Measurements from ENCODE around the gene SNX19. TPM values are rescaled to one million over a fixed set of nuclear protein-coding genes. Genes with fewer than 3 reads are reported as not detected.

SNX19 gene
- total RNA-seq, 2 experiments from 2014 or later: 41.5 to 43.4 TPM

GRCh38 chr11:130876100-130876499 lies 40.2 kb downstream of the SNX19 start:
- Mint-ChIP-seq H3K9me3 (ENCODE audit: low read depth) (no peaks in the 10 kb centered on the region), H3K4me3 (no peak overlapping the region), H3K27me3 (no peaks in the 10 kb centered on the region), H3K36me3 (peaks cover 32% of the 10 kb centered on the region), H3K4me1 (no peaks in the 10 kb centered on the region), H3K27ac (no peak overlapping the region)
- ATAC-seq (no peak), DNase-seq (no peak)
- CTCF ChIA-PET: interaction anchor here (0.9 to 2.7 kb wide), 3 partner anchors 14 to 445 kb away, joined by 3 to 11 read pairs (median 4); no protein-coding TSS in a partner anchor

GRCh38 chr11:130874955-130875531 lies 41.2 kb downstream of the SNX19 start:
- ATAC-seq (no peak), DNase-seq (no peak)
- H3K4me1 Mint-ChIP-seq: no peaks in the 10 kb centered on the region
- CTCF ChIA-PET: interaction anchor here (0.9 kb wide), 1 partner anchor 13 kb away, joined by 3 read pairs; no protein-coding TSS in a partner anchor
- no peaks in the 10 kb centered on the region for H3K9me3 Mint-ChIP-seq (ENCODE audit: low read depth)
- no peak overlapping the region for H3K27ac Mint-ChIP-seq
- no peak overlapping the region for H3K4me3 Mint-ChIP-seq
- H3K27me3 Mint-ChIP-seq: no peaks in the 10 kb centered on the region
- peaks cover 32% of the 10 kb centered on the region for H3K36me3 Mint-ChIP-seq

- H3K4me1 Mint-ChIP-seq: no peaks in the 10 kb centered on the region
- H3K27me3 Mint-ChIP-seq: no peaks in the 10 kb centered on the region
- CTCF ChIA-PET: no interaction called here
- no peak overlapping the region for H3K27ac Mint-ChIP-seq
- no peaks in the 10 kb centered on the region for H3K9me3 Mint-ChIP-seq (ENCODE audit: low read depth)
- no peak for ATAC-seq
- peaks cover 31% of the 10 kb centered on the region for H3K36me3 Mint-ChIP-seq
- DNase-seq: no peak
- H3K4me3 Mint-ChIP-seq: no peak overlapping the region
Observed at GRCh38 chr11:130874396-130874795, 41.9 kb downstream of the SNX19 start.

- H3K36me3 Mint-ChIP-seq: peaks cover 26% of the 10 kb centered on the region
- ATAC-seq (no peak), DNase-seq (no peak)
- no peak overlapping the region for H3K27ac Mint-ChIP-seq
- no peak overlapping the region for H3K4me3 Mint-ChIP-seq
- no peaks in the 10 kb centered on the region for H3K4me1 Mint-ChIP-seq
- H3K27me3 Mint-ChIP-seq: no peaks in the 10 kb centered on the region
- CTCF ChIA-PET: no interaction called here
- no peaks in the 10 kb centered on the region for H3K9me3 Mint-ChIP-seq (ENCODE audit: low read depth)
Observed at GRCh38 chr11:130873761-130874160, 42.5 kb downstream of the SNX19 start.

GRCh38 chr11:130872981-130873380 lies 43.3 kb downstream of the SNX19 start:
- H3K4me3 Mint-ChIP-seq: no peak overlapping the region
- no peaks in the 10 kb centered on the region for H3K9me3 Mint-ChIP-seq (ENCODE audit: low read depth)
- no peak for DNase-seq
- peaks cover 20% of the 10 kb centered on the region for H3K36me3 Mint-ChIP-seq
- H3K27ac Mint-ChIP-seq: no peak overlapping the region
- CTCF ChIA-PET: interaction anchor here (3.7 kb wide), 1 partner anchor 10 kb away, joined by 26 read pairs; no protein-coding TSS in a partner anchor
- no peaks in the 10 kb centered on the region for H3K4me1 Mint-ChIP-seq
- no peak for ATAC-seq
- H3K27me3 Mint-ChIP-seq: no peaks in the 10 kb centered on the region

- DNase-seq (no peak), ATAC-seq (no peak)
- no peaks in the 10 kb centered on the region for H3K27me3 Mint-ChIP-seq
- peaks cover 18% of the 10 kb centered on the region for H3K36me3 Mint-ChIP-seq
- H3K27ac Mint-ChIP-seq: no peak overlapping the region
- CTCF ChIA-PET: interaction anchor here (3.7 kb wide), 1 partner anchor 10 kb away, joined by 26 read pairs; no protein-coding TSS in a partner anchor
- no peak overlapping the region for H3K4me3 Mint-ChIP-seq
- no peaks in the 10 kb centered on the region for H3K9me3 Mint-ChIP-seq (ENCODE audit: low read depth)
- no peaks in the 10 kb centered on the region for H3K4me1 Mint-ChIP-seq
Observed at GRCh38 chr11:130872513-130872912, 43.8 kb downstream of the SNX19 start.

- CTCF ChIA-PET: interaction anchor here (1.2 to 3.7 kb wide), 2 partner anchors 9 to 44 kb away, joined by 4 to 26 read pairs; partner anchors contain the start of gene SNX19
- H3K36me3 Mint-ChIP-seq: peaks cover 16% of the 10 kb centered on the region
- no peaks in the 10 kb centered on the region for H3K4me1 Mint-ChIP-seq
- ATAC-seq (no peak), DNase-seq (no peak)
- H3K27me3 Mint-ChIP-seq: no peaks in the 10 kb centered on the region
- H3K9me3 Mint-ChIP-seq (ENCODE audit: low read depth): no peaks in the 10 kb centered on the region
- H3K27ac Mint-ChIP-seq: no peak overlapping the region
- no peak overlapping the region for H3K4me3 Mint-ChIP-seq
Observed at GRCh38 chr11:130872102-130872501, 44.2 kb downstream of the SNX19 start.

GRCh38 chr11:130871616-130872015 lies 44.7 kb downstream of the SNX19 start:
- H3K4me3 Mint-ChIP-seq: no peak overlapping the region
- no peaks in the 10 kb centered on the region for H3K9me3 Mint-ChIP-seq (ENCODE audit: low read depth)
- no peaks in the 10 kb centered on the region for H3K4me1 Mint-ChIP-seq
- CTCF ChIA-PET: interaction anchor here (1.2 to 3.7 kb wide), 2 partner anchors 9 to 45 kb away, joined by 4 to 26 read pairs; partner anchors contain the start of gene SNX19
- DNase-seq (no peak), ATAC-seq (no peak)
- H3K27me3 Mint-ChIP-seq: no peaks in the 10 kb centered on the region
- peaks cover 15% of the 10 kb centered on the region for H3K36me3 Mint-ChIP-seq
- no peak overlapping the region for H3K27ac Mint-ChIP-seq

GRCh38 chr11:130868721-130869390 lies 47.4 kb downstream of the SNX19 start:
- CTCF ChIA-PET: interaction anchor here (2.2 to 2.9 kb wide), 2 partner anchors 25 to 434 kb away, joined by 9 to 12 read pairs; no protein-coding TSS in a partner anchor
- no peak for ATAC-seq
- Mint-ChIP-seq H3K27me3 (no peaks in the 10 kb centered on the region), H3K9me3 (ENCODE audit: low read depth) (no peaks in the 10 kb centered on the region), H3K4me1 (no peaks in the 10 kb centered on the region), H3K4me3 (no peak overlapping the region), H3K27ac (no peak overlapping the region), H3K36me3 (peaks cover 7% of the 10 kb centered on the region)
- DNase-seq: no peak

GRCh38 chr11:130868086-130868710 lies 48.1 kb downstream of the SNX19 start:
- Mint-ChIP-seq H3K27me3 (no peaks in the 10 kb centered on the region), H3K36me3 (peaks cover 5% of the 10 kb centered on the region), H3K4me1 (no peaks in the 10 kb centered on the region), H3K9me3 (ENCODE audit: low read depth) (no peaks in the 10 kb centered on the region), H3K27ac (no peak overlapping the region), H3K4me3 (no peak overlapping the region)
- ATAC-seq (no peak), DNase-seq (no peak)
- CTCF ChIA-PET: interaction anchor here (1.5 to 2.9 kb wide), 3 partner anchors 26 to 656 kb away, joined by 7 to 12 read pairs (median 9); no protein-coding TSS in a partner anchor

- H3K36me3 Mint-ChIP-seq: peaks cover 5% of the 10 kb centered on the region
Observed at GRCh38 chr11:130866831-130867230, 49.4 kb downstream of the SNX19 start.

GRCh38 chr11:130865774-130866114 lies 50.5 kb downstream of the SNX19 start:
- no peaks in the 10 kb centered on the region for H3K4me1 Mint-ChIP-seq
- no peak overlapping the region for H3K27ac Mint-ChIP-seq
- H3K4me3 Mint-ChIP-seq: no peak overlapping the region
- no peaks in the 10 kb centered on the region for H3K36me3 Mint-ChIP-seq
- CTCF ChIA-PET: interaction anchor here (1.9 to 2.3 kb wide), 3 partner anchors 428 to 434 kb away, joined by 4 to 9 read pairs (median 8); no protein-coding TSS in a partner anchor
- DNase-seq (no peak), ATAC-seq (no peak)
- no peaks in the 10 kb centered on the region for H3K9me3 Mint-ChIP-seq (ENCODE audit: low read depth)
- H3K27me3 Mint-ChIP-seq: no peaks in the 10 kb centered on the region

More at GRCh38 chr11:130866831-130867230, 49.4 kb downstream of the SNX19 start:
- H3K27me3 Mint-ChIP-seq: no peaks in the 10 kb centered on the region
- no peak for DNase-seq
- no peak for ATAC-seq
- H3K4me3 Mint-ChIP-seq: no peak overlapping the region
- no peaks in the 10 kb centered on the region for H3K9me3 Mint-ChIP-seq (ENCODE audit: low read depth)
- H3K4me1 Mint-ChIP-seq: no peaks in the 10 kb centered on the region
- CTCF ChIA-PET: interaction anchor here (1.5 to 2.9 kb wide), 5 partner anchors 27 to 654 kb away, joined by 4 to 12 read pairs (median 8); no protein-coding TSS in a partner anchor
- no peak overlapping the region for H3K27ac Mint-ChIP-seq

- no peak overlapping the region for H3K4me3 Mint-ChIP-seq
- no peak overlapping the region for H3K27ac Mint-ChIP-seq
- H3K36me3 Mint-ChIP-seq: no peaks in the 10 kb centered on the region
- H3K9me3 Mint-ChIP-seq (ENCODE audit: low read depth): no peaks in the 10 kb centered on the region
- no peak for DNase-seq
- no peak for ATAC-seq
- no peaks in the 10 kb centered on the region for H3K27me3 Mint-ChIP-seq
- CTCF ChIA-PET: interaction anchor here (1.9 to 2.3 kb wide), 3 partner anchors 427 to 434 kb away, joined by 4 to 9 read pairs (median 8); no protein-coding TSS in a partner anchor
- no peaks in the 10 kb centered on the region for H3K4me1 Mint-ChIP-seq
Observed at GRCh38 chr11:130865091-130865773, 51.0 kb downstream of the SNX19 start.
